Panc1 (cell line): Measurements from ENCODE around the gene PPP1R3D.

Experiments used
- CTCF ChIP-seq: fragments of 450-650 bp; IDR thresholded peaks from 2 replicates; pipeline ENCODE4 v1.5.1; 2017; ENCODE audit warnings: mild to moderate bottlenecking
- POLR2AphosphoS5 ChIP-seq: IDR thresholded peaks from 2 replicates; pipeline ENCODE4 v1.6.1; 2012; ENCODE audit warnings: mild to moderate bottlenecking, low read depth, low read length, moderate library complexity
- SIN3A ChIP-seq: IDR thresholded peaks from 2 replicates; pipeline ENCODE4 v1.6.1; 2012; ENCODE audit warnings: low read depth, mild to moderate bottlenecking, low read length, moderate library complexity, borderline replicate concordance; ENCODE audit not compliant: insufficient read depth
- TCF7L2 ChIP-seq: IDR thresholded peaks from 2 replicates; pipeline ENCODE4 v1.6.1; 2011; ENCODE audit warnings: mild to moderate bottlenecking, low read depth, low read length, inconsistent platforms
- TF ChIP-seq, protein P1 (sequence below), 2 experiments: IDR thresholded peaks; 2 replicates each; pipeline ENCODE4 v1.6.1; 2011 to 2012; ENCODE audit warnings: low read depth in 2 of 2, control low read depth in 1 of 2, low read length in 1 of 2, mild to moderate bottlenecking in 1 of 2, moderate library complexity in 1 of 2; ENCODE audit not compliant: insufficient read depth in 1 of 2

DNA sequence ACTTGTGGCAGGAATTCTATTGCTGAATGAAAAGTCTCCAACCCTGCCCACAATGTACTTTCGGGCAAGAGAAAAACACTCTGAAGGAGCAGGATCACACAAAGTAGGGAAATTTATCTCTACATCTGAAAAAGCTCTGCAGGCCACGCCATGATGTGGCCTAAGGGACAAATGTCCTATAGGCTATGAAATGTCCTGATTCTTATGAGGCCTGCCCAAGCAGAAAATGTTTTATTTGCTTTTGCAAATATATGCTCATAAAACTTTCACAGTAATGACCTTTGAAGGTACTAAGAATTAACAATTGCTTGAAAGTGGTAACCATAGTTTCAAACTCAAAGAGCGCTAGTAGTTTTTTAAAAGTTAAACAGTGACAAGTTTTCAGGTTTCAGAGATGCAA lies 37.6 kb downstream of the PPP1R3D start:
- TF ChIP-seq CTCF (no peak), POLR2AphosphoS5 (no peak), TCF7L2 (no peak), SIN3A (no peak)
- TF ChIP-seq, protein P1, sequence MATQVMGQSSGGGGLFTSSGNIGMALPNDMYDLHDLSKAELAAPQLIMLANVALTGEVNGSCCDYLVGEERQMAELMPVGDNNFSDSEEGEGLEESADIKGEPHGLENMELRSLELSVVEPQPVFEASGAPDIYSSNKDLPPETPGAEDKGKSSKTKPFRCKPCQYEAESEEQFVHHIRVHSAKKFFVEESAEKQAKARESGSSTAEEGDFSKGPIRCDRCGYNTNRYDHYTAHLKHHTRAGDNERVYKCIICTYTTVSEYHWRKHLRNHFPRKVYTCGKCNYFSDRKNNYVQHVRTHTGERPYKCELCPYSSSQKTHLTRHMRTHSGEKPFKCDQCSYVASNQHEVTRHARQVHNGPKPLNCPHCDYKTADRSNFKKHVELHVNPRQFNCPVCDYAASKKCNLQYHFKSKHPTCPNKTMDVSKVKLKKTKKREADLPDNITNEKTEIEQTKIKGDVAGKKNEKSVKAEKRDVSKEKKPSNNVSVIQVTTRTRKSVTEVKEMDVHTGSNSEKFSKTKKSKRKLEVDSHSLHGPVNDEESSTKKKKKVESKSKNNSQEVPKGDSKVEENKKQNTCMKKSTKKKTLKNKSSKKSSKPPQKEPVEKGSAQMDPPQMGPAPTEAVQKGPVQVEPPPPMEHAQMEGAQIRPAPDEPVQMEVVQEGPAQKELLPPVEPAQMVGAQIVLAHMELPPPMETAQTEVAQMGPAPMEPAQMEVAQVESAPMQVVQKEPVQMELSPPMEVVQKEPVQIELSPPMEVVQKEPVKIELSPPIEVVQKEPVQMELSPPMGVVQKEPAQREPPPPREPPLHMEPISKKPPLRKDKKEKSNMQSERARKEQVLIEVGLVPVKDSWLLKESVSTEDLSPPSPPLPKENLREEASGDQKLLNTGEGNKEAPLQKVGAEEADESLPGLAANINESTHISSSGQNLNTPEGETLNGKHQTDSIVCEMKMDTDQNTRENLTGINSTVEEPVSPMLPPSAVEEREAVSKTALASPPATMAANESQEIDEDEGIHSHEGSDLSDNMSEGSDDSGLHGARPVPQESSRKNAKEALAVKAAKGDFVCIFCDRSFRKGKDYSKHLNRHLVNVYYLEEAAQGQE (IDR thresholded peaks at IDR 0.05; ENCODE audit: insufficient read depth in 1 of 2, low read depth in 2 of 2, low read length in 1 of 2), result no peak
